Sigmoid colon (tissue), 7 donors: ENCODE measurements around the gene FAM184B. TPM values are rescaled to one million over a fixed set of nuclear protein-coding genes. Genes with fewer than 3 reads are reported as not detected.

ENCODE experiments used
- DNase-seq: peaks from one replicate; pipeline ENCODE4 v3.0.0-alpha.2; 2019
- H3K27ac ChIP-seq, 4 donors: fragments of 200-600 bp; sonication (generic); one replicate each; pipeline ENCODE4 v1.5.1; 2016 to 2019; ENCODE audit warnings: mild to moderate bottlenecking in 1 of 4
- H3K27me3 ChIP-seq, 3 donors: fragments of 200-600 bp; sonication (generic); one replicate each; pipeline ENCODE4 v1.5.1; 2019; ENCODE audit warnings: mild to moderate bottlenecking in 1 of 3
- H3K36me3 ChIP-seq, 4 donors: fragments of 200-600 bp; sonication (generic); one replicate each; pipeline ENCODE4 v1.5.1; 2016 to 2019
- H3K4me1 ChIP-seq, 4 donors: fragments of 200-600 bp; sonication (generic); one replicate each; pipeline ENCODE4 v1.5.1; 2017 to 2019
- H3K4me3 ChIP-seq, 4 donors: fragments of 200-600 bp; sonication (generic); one replicate each; pipeline ENCODE4 v1.5.1; 2017 to 2019; ENCODE audit warnings: mild to moderate bottlenecking in 2 of 4, moderate library complexity in 1 of 4
- H3K9me3 ChIP-seq, 4 donors: fragments of 200-600 bp in 3 of 4; sonication (generic) in 3 of 4; one replicate each; pipeline versions ENCODE4 v1.5.1 to v1.6.1; 2013 to 2019
- CTCF ChIP-seq, 4 experiments: fragments of 450-650 bp in 3 of 4; fragments of 200-600 bp in 1 of 4; IDR thresholded peaks; one replicate each; pipeline ENCODE4 v1.5.1; 2016 to 2019; ENCODE audit warnings: antibody characterized with exemption in 4 of 4, mild to moderate bottlenecking in 3 of 4, moderate library complexity in 2 of 4
- EP300 ChIP-seq, 4 donors: sonication (generic); formaldehyde crosslinking; IDR thresholded peaks; one replicate each; pipeline ENCODE4 v1.6.1; 2017; ENCODE audit warnings: antibody characterized with exemption in 4 of 4
- POLR2A ChIP-seq, 2 donors: fragments of 450-650 bp; IDR thresholded peaks; one replicate each; pipeline ENCODE4 v1.6.1; 2016; ENCODE audit warnings: antibody characterized with exemption in 2 of 2, mild to moderate bottlenecking in 2 of 2, moderate library complexity in 2 of 2
- POLR2AphosphoS5 ChIP-seq, 4 donors: sonication (generic); formaldehyde crosslinking; IDR thresholded peaks; one replicate each; pipeline ENCODE4 v1.6.1; 2017; ENCODE audit warnings: antibody characterized with exemption in 4 of 4
- WGBS, 2 donors: extraction: QIAGEN DNeasy Blood & Tissue Kit; methylation state at CpG; one replicate each; pipeline ENCODE4 v1.1.7; 2013; 5-methylcytosine and 5-hydroxymethylcytosine counted together
- intact Hi-C: fragments of 100-400 bp; cut with DNase I; formaldehyde crosslinking; loops from one replicate; pipeline ENCODE4 v1.15.1; 2023
- polyA plus RNA-seq, 3 donors: library from polyadenylated mRNA; stranded (reverse); fragments of 200-250 nt; gene quantifications; one replicate each; pipeline ENCODE4 v1.2.3, GENCODE V29; 2013
- total RNA-seq, 4 donors: library from RNA; depleted of rRNA; stranded (reverse); fragments of >200 nt; gene quantifications; one replicate each; pipeline ENCODE4 v1.1.0, GENCODE V29; 2016
- donor health status: healthy with polysubstance abuse.
- donor health status: Bipolar disorder and iron deficiency.
- donor health status: healthy.

The FAM184B gene
- total and polyA plus RNA-seq, 7 donors, result under 0.01 to 0.23 (median 0.23) TPM; not detected in 4

DNA sequence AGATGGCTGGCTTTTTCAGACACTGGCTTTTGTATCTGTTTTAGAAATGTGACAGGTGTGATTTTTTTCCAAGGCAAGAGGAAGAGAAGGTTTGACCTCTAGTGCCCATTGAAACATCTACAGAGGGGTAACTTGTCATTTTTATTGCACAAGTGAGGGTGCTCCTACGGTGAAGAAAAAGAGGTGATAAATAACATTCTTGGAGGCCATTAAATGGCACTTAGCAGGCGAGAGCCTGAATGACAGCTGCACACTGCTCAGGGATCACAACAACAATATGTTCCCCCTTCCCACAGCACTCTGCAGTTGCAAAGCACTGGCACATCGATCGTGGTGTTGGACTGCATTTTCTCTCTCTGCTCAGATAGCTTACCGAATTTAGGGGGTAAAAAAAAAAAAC lies 22.9 kb downstream of the FAM184B start:
- no peaks in the 10 kb centered on the region for H3K36me3 ChIP-seq
- no peak overlapping the region for H3K27ac ChIP-seq
- H3K4me3 ChIP-seq, result no peak overlapping the region
- intact Hi-C loops, result no loop called here
- H3K4me1 ChIP-seq, result no peaks in the 10 kb centered on the region
- no peak for DNase-seq
- TF ChIP-seq CTCF (IDR thresholded peaks at IDR 0.05), result no peak
- TF ChIP-seq POLR2A (IDR thresholded peaks at IDR 0.05), result no peak
- TF ChIP-seq POLR2AphosphoS5 (IDR thresholded peaks at IDR 0.05), result no peak
- H3K9me3 ChIP-seq, result no peaks in the 10 kb centered on the region
- H3K27me3 ChIP-seq, result no peaks in the 10 kb centered on the region
- WGBS, 2 donors, result 44 to 60% methylated on average over 5 of the region's 5 CpGs

DNA sequence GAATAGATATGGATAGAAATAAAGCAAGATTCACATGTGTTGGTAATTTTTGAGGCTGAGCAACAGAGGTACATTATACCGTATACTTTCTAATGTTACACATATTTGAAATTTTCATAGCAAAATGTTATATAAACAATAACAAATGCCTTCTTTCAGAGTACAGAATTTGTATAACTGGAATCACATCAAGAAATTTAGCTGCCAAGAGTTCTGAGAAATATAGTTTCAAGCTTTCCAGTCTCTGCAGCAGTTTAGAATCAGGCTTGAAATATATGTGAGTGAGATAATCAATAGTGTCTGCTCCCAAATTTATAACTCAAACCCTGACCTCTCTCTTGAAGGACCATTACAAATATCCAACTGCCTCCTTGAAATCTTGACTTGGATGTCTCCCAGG lies 23.8 kb downstream of the FAM184B start:
- Histone ChIP-seq H3K9me3 (no peaks in the 10 kb centered on the region), H3K36me3 (no peaks in the 10 kb centered on the region), H3K27me3 (no peaks in the 10 kb centered on the region), H3K27ac (no peak overlapping the region), H3K4me1 (no peaks in the 10 kb centered on the region), H3K4me3 (no peak overlapping the region)
- intact Hi-C loops, result no loop called here
- no peak for DNase-seq
- 74 to 81% methylated on average over 1 of the region's 1 CpG for WGBS, 2 donors
- no peak for TF ChIP-seq POLR2AphosphoS5 (IDR thresholded peaks at IDR 0.05)
- TF ChIP-seq CTCF (IDR thresholded peaks at IDR 0.05), result no peak
- no peak for TF ChIP-seq EP300 (IDR thresholded peaks at IDR 0.05)
- no peak for TF ChIP-seq POLR2A (IDR thresholded peaks at IDR 0.05)

DNA sequence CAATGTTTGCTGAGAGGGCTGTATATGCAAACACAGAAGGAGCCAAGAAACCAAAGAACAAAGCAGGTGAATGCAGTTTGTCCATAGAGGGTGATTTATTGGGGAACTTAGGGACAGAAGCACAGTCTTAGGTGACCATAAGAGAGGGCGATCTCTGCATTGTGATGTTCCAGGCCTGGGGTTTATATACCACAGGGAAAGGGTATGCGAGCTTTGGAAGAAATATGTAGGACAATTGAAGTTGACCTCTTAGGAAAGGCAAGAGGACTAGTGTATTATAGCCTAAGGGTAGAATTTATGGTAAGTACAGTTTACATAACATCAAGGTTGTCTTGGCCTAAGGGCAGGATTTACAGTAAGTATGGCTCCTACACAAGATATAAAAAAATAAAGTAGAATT lies 27.8 kb downstream of the FAM184B start:
- Histone ChIP-seq H3K36me3 (no peaks in the 10 kb centered on the region), H3K27me3 (no peaks in the 10 kb centered on the region), H3K4me3 (no peak overlapping the region), H3K27ac (no peak overlapping the region), H3K9me3 (no peaks in the 10 kb centered on the region), H3K4me1 (no peaks in the 10 kb centered on the region)
- no peak for DNase-seq
- WGBS, 2 donors, result 90 to 97% methylated on average over 2 of the region's 2 CpGs
- intact Hi-C loops, result no loop called here
- no peak for TF ChIP-seq EP300 (IDR thresholded peaks at IDR 0.05)
- TF ChIP-seq CTCF (IDR thresholded peaks at IDR 0.05), result no peak
- no peak for TF ChIP-seq POLR2A (IDR thresholded peaks at IDR 0.05)
- TF ChIP-seq POLR2AphosphoS5 (IDR thresholded peaks at IDR 0.05), result no peak

DNA sequence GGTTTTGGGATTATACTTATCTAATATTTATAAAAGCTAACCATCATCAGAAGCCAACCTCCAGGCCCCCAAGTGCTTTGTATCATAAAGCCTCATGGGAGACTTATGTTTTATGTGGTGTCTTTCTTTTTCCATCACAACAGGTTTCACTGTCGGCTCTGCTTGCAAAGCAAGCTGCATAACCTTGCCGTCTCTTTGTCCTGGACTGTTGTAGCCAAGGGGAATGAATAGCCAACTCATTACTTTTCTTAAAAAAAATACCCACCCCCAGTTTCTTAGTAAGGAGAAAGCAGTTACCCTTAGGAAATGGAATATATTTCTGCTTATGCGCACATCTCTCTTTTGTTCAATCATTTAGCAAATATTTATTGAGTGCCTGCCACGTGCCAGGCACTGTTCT lies 40.7 kb downstream of the FAM184B start:
- Histone ChIP-seq H3K36me3 (no peaks in the 10 kb centered on the region), H3K9me3 (no peaks in the 10 kb centered on the region), H3K4me1 (no peaks in the 10 kb centered on the region), H3K4me3 (no peak overlapping the region), H3K27ac (no peak overlapping the region), H3K27me3 (no peaks in the 10 kb centered on the region)
- no peak for DNase-seq
- TF ChIP-seq POLR2A (IDR thresholded peaks at IDR 0.05) (no peak), POLR2AphosphoS5 (IDR thresholded peaks at IDR 0.05) (no peak), EP300 (IDR thresholded peaks at IDR 0.05) (no peak), CTCF (IDR thresholded peaks at IDR 0.05) (no peak)
- 80 to 84% methylated on average over 4 of the region's 4 CpGs for WGBS, 2 donors
- intact Hi-C loops, result no loop called here

GRCh38 chr4:17736484-17736883 lies 44.9 kb downstream of the FAM184B start:
- WGBS, 2 donors, result 90 to 91% methylated on average over 2 of the region's 2 CpGs
- H3K36me3 ChIP-seq, result no peaks in the 10 kb centered on the region
- DNase-seq, result no peak
- no peak overlapping the region for H3K4me3 ChIP-seq
- TF ChIP-seq CTCF (IDR thresholded peaks at IDR 0.05) (no peak), EP300 (IDR thresholded peaks at IDR 0.05) (no peak), POLR2AphosphoS5 (IDR thresholded peaks at IDR 0.05) (no peak), POLR2A (IDR thresholded peaks at IDR 0.05) (no peak)
- H3K4me1 ChIP-seq, result no peaks in the 10 kb centered on the region
- H3K9me3 ChIP-seq, result no peaks in the 10 kb centered on the region
- H3K27me3 ChIP-seq, result no peaks in the 10 kb centered on the region
- H3K27ac ChIP-seq, result no peak overlapping the region
- intact Hi-C loops, result no loop called here
